ENCODE data around the gene IMPA2.
A peak's percentile ranks its signal among the peaks of the same experiment; 100 is the strongest.

IMPA2 gene

GRCh38 chr18:12028040-12028628 lies 46.8 kb downstream of the IMPA2 start:
- intact Hi-C loops (cut with DNase I; ENCODE audit: low total_unique reads): no loop called here
- no peak overlapping the region for H3K27ac ChIP-seq

GRCh38 chr18:12028674-12029073 lies 47.4 kb downstream of the IMPA2 start:
- TF ChIP-seq, protein P1, sequence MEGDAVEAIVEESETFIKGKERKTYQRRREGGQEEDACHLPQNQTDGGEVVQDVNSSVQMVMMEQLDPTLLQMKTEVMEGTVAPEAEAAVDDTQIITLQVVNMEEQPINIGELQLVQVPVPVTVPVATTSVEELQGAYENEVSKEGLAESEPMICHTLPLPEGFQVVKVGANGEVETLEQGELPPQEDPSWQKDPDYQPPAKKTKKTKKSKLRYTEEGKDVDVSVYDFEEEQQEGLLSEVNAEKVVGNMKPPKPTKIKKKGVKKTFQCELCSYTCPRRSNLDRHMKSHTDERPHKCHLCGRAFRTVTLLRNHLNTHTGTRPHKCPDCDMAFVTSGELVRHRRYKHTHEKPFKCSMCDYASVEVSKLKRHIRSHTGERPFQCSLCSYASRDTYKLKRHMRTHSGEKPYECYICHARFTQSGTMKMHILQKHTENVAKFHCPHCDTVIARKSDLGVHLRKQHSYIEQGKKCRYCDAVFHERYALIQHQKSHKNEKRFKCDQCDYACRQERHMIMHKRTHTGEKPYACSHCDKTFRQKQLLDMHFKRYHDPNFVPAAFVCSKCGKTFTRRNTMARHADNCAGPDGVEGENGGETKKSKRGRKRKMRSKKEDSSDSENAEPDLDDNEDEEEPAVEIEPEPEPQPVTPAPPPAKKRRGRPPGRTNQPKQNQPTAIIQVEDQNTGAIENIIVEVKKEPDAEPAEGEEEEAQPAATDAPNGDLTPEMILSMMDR (IDR thresholded peaks at IDR 0.05): no peak
- H3K36me3 ChIP-seq: peaks cover 8 to 36% (median 24%) of the 10 kb centered on the region in 3 donors
- H3K27ac ChIP-seq: no peak overlapping the region
- H3K4me1 ChIP-seq: no peaks in the 10 kb centered on the region
- H3K4me3 ChIP-seq: no peak overlapping the region
- intact Hi-C loops (cut with DNase I; ENCODE audit: low total_unique reads): no loop called here
- no peaks in the 10 kb centered on the region for H3K9me3 ChIP-seq
- H3K27me3 ChIP-seq: no peaks in the 10 kb centered on the region
- peak in 1 of 2 donors; percentile 38 for DNase-seq

More at GRCh38 chr18:12028040-12028628, 46.8 kb downstream of the IMPA2 start:
- Histone ChIP-seq H3K4me1 (no peaks in the 10 kb centered on the region), H3K27me3 (no peaks in the 10 kb centered on the region), H3K36me3 (peaks cover 8 to 36% (median 24%) of the 10 kb centered on the region in 3 donors), H3K9me3 (no peaks in the 10 kb centered on the region), H3K4me3 (no peak overlapping the region)
- DNase-seq: peak in 1 of 2 donors; percentile 55
- TF ChIP-seq, protein P1 (IDR thresholded peaks at IDR 0.05): no peak

DNA sequence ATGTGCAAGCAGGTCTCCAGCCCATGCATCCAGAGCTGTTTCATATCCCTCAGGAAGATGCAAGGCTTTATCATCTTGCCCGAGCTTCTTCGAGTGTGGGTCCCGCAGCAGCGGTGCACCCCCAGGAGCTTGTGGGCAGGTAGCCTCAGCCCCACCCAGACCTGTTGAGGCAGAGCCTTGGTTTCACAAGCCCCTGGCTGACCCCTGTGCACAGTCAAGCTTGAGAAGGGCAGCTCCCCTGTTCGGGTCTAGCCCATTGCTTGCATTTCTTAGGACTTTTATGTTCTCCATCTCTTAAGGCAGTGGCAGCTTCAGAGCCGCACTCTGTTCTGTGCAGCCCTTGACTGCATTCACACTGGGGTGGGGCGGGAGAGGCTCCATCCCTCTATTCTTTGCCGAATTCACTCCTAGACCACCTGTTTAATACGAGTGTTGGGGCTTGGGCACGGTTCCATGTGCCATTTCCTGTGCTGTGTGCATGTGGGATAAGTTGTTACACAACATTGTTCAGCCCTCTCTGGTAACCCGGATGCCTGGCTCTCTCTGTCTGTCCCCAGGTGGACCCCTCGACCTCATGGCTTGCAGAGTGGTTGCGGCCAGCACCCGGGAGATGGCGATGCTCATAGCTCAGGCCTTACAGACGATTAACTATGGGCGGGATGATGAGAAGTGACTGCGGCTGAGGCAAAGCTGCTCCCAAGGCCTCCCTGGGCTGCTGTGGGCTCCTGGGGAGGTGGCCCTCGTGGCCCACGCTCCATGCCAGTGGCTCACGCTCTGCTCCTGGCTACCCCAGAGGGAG lies 48.7 kb downstream of the IMPA2 start:
- Histone ChIP-seq H3K4me1 (no peaks in the 10 kb centered on the region), H3K27me3 (no peaks in the 10 kb centered on the region), H3K36me3 (peaks cover 8 to 36% (median 24%) of the 10 kb centered on the region in 3 donors), H3K27ac (no peak overlapping the region), H3K9me3 (no peaks in the 10 kb centered on the region), H3K4me3 (no peak overlapping the region)
- intact Hi-C loops (cut with DNase I; ENCODE audit: low total_unique reads): loop anchor here (10.0 kb wide), 1 partner anchor 295 kb away; no protein-coding TSS in a partner anchor
- TF ChIP-seq, protein P1 (IDR thresholded peaks at IDR 0.05): no peak
- peak in 1 of 2 donors; percentile 47 for DNase-seq

- intact Hi-C loops (cut with DNase I; ENCODE audit: low total_unique reads): loop anchor here (10.0 kb wide), 1 partner anchor 296 kb away; no protein-coding TSS in a partner anchor
- peaks cover 8 to 36% (median 24%) of the 10 kb centered on the region in 3 donors for H3K36me3 ChIP-seq
- H3K27ac ChIP-seq: no peak overlapping the region
- DNase-seq: peak in 1 of 2 donors; percentile 3
- TF ChIP-seq, protein P1 (IDR thresholded peaks at IDR 0.05): no peak
- H3K27me3 ChIP-seq: no peaks in the 10 kb centered on the region
- H3K4me1 ChIP-seq: no peaks in the 10 kb centered on the region
- no peak overlapping the region for H3K4me3 ChIP-seq
- H3K9me3 ChIP-seq: no peaks in the 10 kb centered on the region
These were observed 49.4 kb downstream of the IMPA2 start for GRCh38 chr18:12030670-12031069.

GRCh38 chr18:12031181-12031580 lies 49.9 kb downstream of the IMPA2 start:
- Histone ChIP-seq H3K27me3 (no peaks in the 10 kb centered on the region), H3K4me3 (no peak overlapping the region), H3K36me3 (peaks cover 8 to 36% (median 24%) of the 10 kb centered on the region in 3 donors), H3K4me1 (no peaks in the 10 kb centered on the region), H3K9me3 (no peaks in the 10 kb centered on the region), H3K27ac (no peak overlapping the region)
- TF ChIP-seq, protein P1 (IDR thresholded peaks at IDR 0.05): no peak
- intact Hi-C loops (cut with DNase I; ENCODE audit: low total_unique reads): loop anchor here (10.0 kb wide), 1 partner anchor 296 kb away; no protein-coding TSS in a partner anchor
- DNase-seq: no peak
